Ascending aorta (tissue), 2 donors: ENCODE measurements around the gene MSI2. TPM values are rescaled to one million over a fixed set of nuclear protein-coding genes. Genes with fewer than 3 reads are reported as not detected.

Experiments
- DNase-seq, 2 donors: peaks; one replicate each; pipeline ENCODE4 v3.0.0-alpha.2; 2019; ENCODE audit warnings: low spot score in 2 of 2
- H3K27ac ChIP-seq, 2 donors: fragments of 200-600 bp; sonication (generic); one replicate each; pipeline ENCODE4 v1.5.1; 2016 to 2017; ENCODE audit warnings: mild to moderate bottlenecking in 1 of 2
- H3K27me3 ChIP-seq: fragments of 200-600 bp; sonication (generic); one replicate; pipeline ENCODE4 v1.5.1; 2017
- H3K36me3 ChIP-seq, 2 donors: fragments of 200-600 bp; sonication (generic); one replicate each; pipeline ENCODE4 v1.5.1; 2016
- H3K4me1 ChIP-seq, 2 donors: fragments of 200-600 bp; sonication (generic); one replicate each; pipeline ENCODE4 v1.5.1; 2016 to 2017; ENCODE audit warnings: mild to moderate bottlenecking in 1 of 2
- H3K4me3 ChIP-seq, 2 donors: fragments of 200-600 bp; sonication (generic); one replicate each; pipeline ENCODE4 v1.5.1; 2016 to 2017; ENCODE audit warnings: mild to moderate bottlenecking in 1 of 2
- H3K9me3 ChIP-seq, 2 donors: fragments of 200-600 bp; sonication (generic); one replicate each; pipeline ENCODE4 v1.5.1; 2016
- CTCF ChIP-seq, 3 experiments: fragments of 200-600 bp in 2 of 3; fragments of 450-650 bp in 1 of 3; sonication (generic) in 2 of 3; IDR thresholded peaks; one replicate each; pipeline ENCODE4 v1.5.1; 2016 to 2019; ENCODE audit warnings: antibody characterized with exemption in 3 of 3, mild to moderate bottlenecking in 1 of 3, moderate library complexity in 1 of 3
- intact Hi-C: fragments of 100-400 bp; cut with DNase I; formaldehyde crosslinking; loops from one replicate; pipeline ENCODE4 v1.15.1; 2023
- total RNA-seq: library from RNA; depleted of rRNA; stranded (reverse); fragments of >200 nt; gene quantifications from one replicate; pipeline ENCODE4 v1.1.0, GENCODE V29; 2016

Gene MSI2
- total RNA-seq, 1 donor from 2014 or later, result 11.7 TPM

DNA sequence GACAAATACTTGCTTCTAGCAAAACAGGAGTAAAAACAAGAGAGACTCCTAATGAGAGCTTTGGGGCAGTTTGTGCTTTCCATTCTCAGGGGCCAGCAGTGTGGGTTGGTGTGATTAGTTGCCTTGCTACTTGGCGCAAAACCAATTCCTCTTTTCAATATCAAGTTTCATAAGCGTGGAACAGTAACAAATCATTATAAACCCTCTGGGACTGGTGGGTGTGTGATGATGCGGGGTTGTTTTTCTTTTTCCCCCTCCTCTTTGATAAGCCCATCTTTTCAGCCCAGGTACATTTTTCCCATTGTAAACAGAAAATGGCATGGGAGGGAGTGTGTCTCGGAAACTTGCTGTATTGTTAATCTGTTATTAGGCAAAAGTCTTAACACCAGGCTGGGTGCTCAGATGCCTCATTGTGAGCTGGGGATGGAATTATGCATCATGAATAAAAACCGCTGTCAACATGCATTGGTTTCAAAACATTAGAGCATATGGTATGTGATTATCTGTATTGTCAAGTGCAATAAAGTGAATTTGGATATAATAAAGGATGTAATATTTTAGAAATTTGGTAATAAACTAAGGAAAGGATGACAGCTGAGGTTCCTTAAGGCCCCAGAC, 322.4 kb downstream of the MSI2 start:
- Histone ChIP-seq H3K27me3 (no peaks in the 10 kb centered on the region), H3K9me3 (no peaks in the 10 kb centered on the region), H3K4me1 (peaks cover 0 to 7% of the 10 kb centered on the region in 2 donors), H3K27ac (no peak overlapping the region), H3K4me3 (peak overlapping the region in 1 of 2 donors; percentile 29), H3K36me3 (no peaks in the 10 kb centered on the region)
- intact Hi-C loops, result no loop called here
- no peak for DNase-seq
- no peak for TF ChIP-seq CTCF (IDR thresholded peaks at IDR 0.05)

GRCh38 chr17:57579245-57579644, 322.9 kb downstream of the MSI2 start:
- DNase-seq, result no peak
- Histone ChIP-seq H3K27me3 (no peaks in the 10 kb centered on the region), H3K9me3 (no peaks in the 10 kb centered on the region), H3K36me3 (no peaks in the 10 kb centered on the region), H3K4me3 (no peak overlapping the region), H3K4me1 (peaks cover 0 to 4% of the 10 kb centered on the region in 2 donors), H3K27ac (no peak overlapping the region)
- TF ChIP-seq CTCF (IDR thresholded peaks at IDR 0.05), result no peak
- intact Hi-C loops, result no loop called here

- Histone ChIP-seq H3K4me1 (no peaks in the 10 kb centered on the region), H3K9me3 (no peaks in the 10 kb centered on the region), H3K36me3 (no peaks in the 10 kb centered on the region), H3K4me3 (no peak overlapping the region), H3K27me3 (no peaks in the 10 kb centered on the region), H3K27ac (no peak overlapping the region)
- TF ChIP-seq CTCF (IDR thresholded peaks at IDR 0.05), result no peak
- no peak for DNase-seq
- intact Hi-C loops, result no loop called here
Observed at GRCh38 chr17:57580055-57580739, 323.9 kb downstream of the MSI2 start.

DNA sequence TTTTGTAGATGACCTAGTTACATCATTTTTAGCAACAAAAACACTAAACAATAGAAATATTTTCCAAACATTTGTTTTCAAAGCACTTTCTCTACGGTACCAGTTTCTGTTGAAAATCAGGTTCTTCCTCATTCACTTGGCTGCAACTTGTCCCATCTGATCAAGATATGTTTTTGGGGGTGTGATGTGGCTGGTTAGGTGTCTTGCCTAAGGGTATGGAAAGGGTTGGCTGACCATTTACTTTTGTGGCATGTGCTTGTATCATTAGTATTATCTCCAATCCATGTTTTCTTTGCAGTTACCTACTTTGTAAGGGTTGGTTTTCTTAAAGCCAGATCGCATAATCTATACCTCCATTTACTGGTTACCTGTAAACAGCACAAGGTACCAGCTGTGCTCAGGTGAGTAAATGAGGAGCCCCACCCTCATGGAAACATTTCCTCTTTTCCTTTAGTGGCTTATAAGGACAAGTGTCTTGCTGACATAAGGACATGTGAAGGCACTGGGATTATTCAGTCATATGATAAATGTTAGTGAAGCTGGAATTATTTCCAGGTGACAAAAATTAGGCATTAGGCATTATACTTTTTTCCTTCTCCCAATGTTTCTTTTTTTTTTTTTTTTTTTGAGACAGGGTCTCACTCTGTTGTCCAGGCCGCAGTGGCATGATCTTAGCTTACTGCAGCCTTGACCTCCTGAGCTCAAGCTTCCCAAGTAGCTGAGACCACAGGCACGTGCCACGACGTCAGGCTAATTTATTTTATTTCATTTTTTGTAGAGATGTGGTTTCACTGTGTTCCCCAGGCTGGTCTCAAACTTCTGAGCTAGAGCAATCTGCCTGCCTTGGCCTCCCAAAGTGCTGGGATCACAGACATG, 326.8 kb downstream of the MSI2 start:
- H3K9me3 ChIP-seq, result no peaks in the 10 kb centered on the region
- no peak for DNase-seq
- intact Hi-C loops, result no loop called here
- no peak overlapping the region for H3K27ac ChIP-seq
- no peak overlapping the region for H3K4me3 ChIP-seq
- TF ChIP-seq CTCF (IDR thresholded peaks at IDR 0.05), result no peak
- H3K27me3 ChIP-seq, result no peaks in the 10 kb centered on the region
- no peaks in the 10 kb centered on the region for H3K36me3 ChIP-seq
- H3K4me1 ChIP-seq, result peaks cover 2 to 4% of the 10 kb centered on the region in 2 donors

DNA sequence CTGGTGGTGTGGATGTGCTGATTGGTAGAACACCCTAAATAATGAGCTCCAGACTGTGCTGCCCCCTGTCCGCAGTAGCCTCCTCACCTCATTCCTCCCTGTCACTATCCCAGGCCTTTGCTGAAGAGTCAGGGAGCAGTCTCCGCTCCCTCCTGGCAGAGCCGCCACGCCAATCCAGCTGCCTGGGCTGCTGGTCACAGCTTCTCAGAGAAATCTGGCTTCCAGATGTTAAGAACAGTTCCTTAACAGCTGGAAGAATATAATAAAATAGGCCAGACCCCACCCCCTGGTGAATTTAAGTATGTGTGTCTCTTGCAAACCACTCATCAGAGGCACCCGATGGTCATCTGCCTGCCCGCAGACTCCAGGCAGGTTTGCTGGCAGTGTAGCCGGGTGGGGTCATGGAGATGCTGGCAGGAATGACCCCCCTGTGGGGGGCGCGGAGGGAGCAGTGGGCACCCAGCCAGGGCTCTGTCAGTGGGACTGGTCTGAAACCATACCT, 327.8 kb downstream of the MSI2 start:
- H3K4me3 ChIP-seq, result no peak overlapping the region
- intact Hi-C loops, result no loop called here
- TF ChIP-seq CTCF (IDR thresholded peaks at IDR 0.05), result no peak

More for the DNA sequence above, 327.8 kb downstream of the MSI2 start:
- DNase-seq, result no peak
- Histone ChIP-seq H3K4me1 (peaks cover 2 to 12% of the 10 kb centered on the region in 2 donors), H3K27me3 (no peaks in the 10 kb centered on the region), H3K27ac (no peak overlapping the region), H3K36me3 (no peaks in the 10 kb centered on the region), H3K9me3 (no peaks in the 10 kb centered on the region)
